OCI-LY1 (cell line): ENCODE data around the gene KIF18A.

Experiments used
- CTCF ChIP-seq: fragments of 200-600 bp; sonication (generic), shearing (Covaris generic); IDR thresholded peaks from 2 replicates; pipeline ENCODE4 v1.5.1; 2017; ENCODE audit warnings: mild to moderate bottlenecking, antibody characterized with exemption, low read length, moderate library complexity, mixed read lengths
- EZH2 ChIP-seq: fragments of 200-600 bp; sonication (generic), shearing (Covaris generic); IDR thresholded peaks from 2 replicates; pipeline ENCODE4 v1.8.0; 2017; ENCODE audit warnings: borderline replicate concordance, mixed run types, mild to moderate bottlenecking, antibody characterized with exemption, low read length, moderate library complexity, mixed read lengths

DNA sequence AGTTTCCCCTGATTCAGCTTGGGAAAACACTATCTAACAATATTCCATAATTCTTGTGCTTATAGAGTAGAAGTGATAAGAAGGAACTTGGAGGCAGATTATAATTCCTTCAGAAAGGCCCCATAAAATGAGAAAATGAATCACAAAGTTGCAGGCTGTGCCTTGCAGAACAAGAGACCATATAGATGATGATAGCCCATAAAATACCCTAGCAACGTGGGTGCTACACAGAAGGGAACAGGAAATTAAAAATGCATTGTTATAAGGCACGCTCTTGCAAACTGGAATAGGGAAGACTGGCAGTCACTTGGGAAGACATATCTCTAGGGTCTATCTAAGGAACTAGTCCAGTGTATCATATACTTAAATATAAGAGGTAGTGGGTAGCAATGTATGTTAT, 67.6 kb downstream of the KIF18A start:
- TF ChIP-seq CTCF = no peak
- no peak for TF ChIP-seq EZH2
